GM18873 (cell line): ENCODE measurements around the gene UMOD.

Experiments
- ATAC-seq: cut with Tn5 transposase; IDR thresholded peaks from one replicate; pipeline ENCODE4 v1.9.1; 2021; ENCODE audit warnings: mild to moderate bottlenecking, moderate library complexity, moderate number of reproducible peaks; ENCODE audit not compliant: unreplicated experiment, low FRiP score

UMOD gene

DNA sequence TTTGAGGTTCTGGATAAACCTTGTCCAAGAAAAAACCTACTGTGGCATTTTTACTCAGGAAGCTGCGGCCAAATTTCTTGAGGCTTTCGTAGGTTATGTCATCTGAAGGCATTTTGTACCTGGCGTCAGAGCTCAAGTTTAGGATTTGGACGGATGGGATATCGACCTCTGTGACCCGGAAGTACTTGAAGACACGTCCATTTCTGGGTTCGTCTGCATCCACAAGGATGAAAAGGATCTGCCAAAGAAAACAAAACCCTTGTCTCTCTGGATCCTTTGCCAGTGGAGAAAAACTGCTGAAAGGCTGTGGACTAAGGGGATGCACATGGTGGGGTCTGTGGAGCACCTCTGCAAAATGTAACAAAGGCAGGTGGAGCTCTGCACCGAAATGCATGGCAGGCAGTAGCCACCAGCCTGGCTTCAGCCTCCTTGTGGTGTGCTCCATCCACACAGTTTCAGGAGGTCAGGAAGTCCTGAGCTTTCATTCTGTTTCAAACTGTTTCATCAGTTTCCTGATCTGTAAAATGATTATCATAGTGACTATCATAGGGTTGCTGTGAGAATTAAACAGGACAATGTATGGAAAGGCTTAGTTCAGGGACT, 17.0 kb upstream of the UMOD start:
- ATAC-seq, result no peak

DNA sequence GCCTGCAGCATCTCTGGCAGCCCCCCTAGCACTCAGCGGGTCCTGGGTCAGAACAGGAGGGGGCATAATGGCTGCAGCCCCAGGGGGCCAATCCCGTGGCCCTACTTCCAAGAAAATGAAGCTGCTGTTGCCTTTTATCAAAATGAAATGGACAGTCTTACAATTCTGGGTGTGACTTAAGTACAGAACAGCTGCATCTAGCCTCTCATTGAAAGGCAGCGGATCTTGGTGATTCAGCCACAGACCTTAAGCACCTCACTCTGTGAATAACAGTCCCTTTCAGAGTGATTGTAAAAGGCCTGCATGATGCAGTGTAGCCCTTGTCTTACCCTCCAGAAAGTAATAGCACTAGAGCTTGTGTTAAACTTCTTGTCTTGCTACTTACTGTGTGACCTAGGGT, 11.5 kb upstream of the UMOD start:
- ATAC-seq, result no peak

DNA sequence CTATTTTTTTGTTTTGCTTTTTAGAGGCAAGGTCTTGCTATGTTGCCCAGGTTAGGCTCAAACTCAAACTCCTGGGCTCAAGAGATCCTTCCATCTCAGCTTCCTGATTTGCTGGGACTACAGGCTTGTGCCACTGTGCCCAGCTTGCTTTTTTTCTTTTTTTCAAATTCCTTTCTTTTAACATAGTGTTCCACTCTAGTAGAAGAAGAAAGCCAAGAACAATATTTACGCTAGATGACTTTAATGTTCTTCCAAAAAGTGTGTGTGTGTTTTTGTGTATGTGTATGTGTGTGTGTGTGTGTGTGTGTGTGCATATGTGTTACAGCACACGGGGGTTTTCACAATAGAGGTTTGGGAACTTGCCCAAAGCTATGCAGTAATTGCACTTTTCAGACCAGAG, 10.7 kb upstream of the UMOD start:
- no peak for ATAC-seq

DNA sequence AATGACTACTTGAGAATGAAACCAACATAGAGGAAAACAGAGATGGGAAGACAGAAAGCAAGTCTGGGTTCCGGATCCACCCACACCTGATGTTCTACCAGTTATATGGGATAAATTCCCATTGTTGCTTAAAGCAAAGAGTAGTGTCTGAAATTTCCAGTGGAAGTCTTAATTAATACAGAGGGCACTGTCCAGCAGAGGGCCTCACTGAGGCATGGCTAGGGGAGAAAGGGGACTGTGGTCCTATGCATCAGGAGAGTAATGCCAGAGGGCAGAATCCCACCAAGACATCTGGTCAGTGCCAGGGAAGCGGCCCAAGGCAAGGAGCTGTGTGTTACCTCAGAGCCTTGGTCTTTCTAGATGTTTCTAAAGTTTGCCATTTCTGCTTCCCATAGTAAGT, 7.5 kb upstream of the UMOD start:
- ATAC-seq, result no peak

DNA sequence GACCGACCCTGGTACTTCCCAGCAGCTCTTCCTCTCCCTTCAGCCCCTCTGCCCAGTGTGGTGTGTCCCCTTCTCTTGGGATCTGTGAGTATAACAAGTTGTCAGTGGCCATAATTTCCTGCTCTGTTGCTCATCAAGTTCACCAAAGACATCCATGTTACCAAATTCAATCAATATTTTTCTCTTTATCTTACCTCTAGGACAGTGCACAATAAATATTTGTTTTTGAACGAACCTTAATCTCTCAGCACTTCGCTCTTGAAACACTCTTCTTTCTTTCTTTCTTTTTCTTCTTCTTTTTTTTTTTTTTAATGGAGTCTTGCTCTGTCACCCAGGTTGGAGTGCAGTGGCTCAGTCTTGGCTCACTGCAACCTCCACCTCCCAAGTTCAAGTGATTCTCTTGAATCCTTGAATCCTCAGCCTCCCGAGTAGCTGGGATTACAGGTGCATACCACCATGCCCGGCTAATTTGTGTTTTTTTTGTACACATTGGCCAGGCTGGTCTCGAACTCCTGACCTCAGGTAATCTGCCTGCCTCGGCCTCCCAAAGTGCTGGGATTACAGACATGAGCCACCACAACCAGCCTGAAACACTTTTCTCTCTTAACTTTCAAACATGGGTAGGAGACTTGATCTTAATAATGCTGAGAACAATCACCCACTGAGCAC, 2.7 kb upstream of the UMOD start:
- no peak for ATAC-seq

DNA sequence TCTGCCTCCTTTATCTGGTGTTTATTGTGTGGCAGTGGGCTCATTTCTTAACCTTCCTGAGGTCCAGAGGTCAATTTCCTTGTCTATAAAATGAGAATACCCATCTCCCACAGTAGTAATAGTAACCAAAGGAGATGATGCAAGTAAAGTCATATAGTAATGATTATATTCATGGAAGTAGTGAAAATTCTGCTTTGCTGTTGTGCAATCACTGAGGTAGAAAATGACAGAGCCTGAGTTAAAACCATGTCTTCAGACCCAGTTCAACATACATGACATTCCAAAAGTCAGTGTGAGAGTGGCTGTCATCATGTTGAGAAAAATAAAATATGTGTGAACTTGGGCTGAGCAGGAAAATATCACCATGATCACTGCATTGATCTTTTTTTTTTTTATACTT, 864 bp upstream of the UMOD start:
- ATAC-seq, result no peak

DNA sequence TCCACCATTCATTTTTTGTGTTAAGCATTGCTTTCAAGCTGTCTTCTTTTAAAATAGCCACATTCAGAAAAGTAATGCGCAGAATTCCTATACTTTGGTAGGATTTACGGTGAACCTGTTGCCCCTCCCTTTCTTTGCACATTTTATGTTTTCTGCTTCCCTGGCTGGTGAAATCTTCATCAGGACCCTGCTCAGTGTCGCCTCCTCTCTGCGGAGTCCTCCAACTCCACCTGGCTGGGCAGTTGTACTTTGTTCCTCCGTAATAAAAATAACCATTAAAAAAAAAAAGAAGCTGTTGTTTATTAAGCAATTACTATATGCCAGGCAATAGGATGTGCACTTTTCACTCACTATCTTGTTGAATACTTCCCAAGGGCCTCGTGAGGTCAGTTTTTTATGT, 2.9 kb downstream of the UMOD start:
- no peak for ATAC-seq

DNA sequence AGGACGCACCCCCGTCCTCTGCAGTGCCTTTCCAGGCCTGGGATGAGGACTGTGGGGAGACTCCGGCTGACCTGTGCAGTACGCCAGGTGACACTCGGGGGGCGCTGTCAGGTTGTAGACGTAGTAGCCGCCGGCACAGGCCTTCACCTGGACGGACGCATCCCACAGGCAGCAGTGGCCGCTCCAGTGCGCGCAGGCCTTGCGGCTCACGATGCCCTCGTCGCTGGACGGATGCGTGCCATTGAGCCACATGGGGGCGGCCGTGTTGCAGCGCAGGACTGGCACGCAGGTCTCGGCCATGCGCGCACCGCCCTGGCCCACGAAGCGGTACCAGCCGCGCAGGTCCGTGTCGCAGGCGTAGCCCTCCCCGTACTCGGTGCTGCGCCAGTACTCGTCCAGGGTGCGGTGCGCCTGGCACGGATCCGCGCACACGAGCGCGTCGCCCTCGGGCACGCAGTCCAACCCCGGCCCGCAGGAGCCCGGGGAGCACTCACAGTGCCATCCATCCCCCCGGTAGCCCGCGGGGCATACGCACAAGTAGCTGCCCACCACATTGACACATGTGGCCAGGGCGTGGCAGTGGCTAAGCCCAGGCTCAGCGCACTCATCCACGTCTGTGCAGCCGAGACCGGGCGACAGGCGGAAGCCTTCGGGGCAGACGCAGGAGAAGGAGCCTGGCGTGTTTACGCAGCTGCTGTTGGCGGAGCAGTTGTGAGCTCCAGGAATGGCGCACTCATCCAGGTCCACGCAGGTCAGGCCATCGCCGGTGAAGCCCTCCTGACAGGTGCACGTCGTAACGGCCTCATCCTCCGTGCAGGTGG, 3.9 kb downstream of the UMOD start:
- ATAC-seq, result no peak

DNA sequence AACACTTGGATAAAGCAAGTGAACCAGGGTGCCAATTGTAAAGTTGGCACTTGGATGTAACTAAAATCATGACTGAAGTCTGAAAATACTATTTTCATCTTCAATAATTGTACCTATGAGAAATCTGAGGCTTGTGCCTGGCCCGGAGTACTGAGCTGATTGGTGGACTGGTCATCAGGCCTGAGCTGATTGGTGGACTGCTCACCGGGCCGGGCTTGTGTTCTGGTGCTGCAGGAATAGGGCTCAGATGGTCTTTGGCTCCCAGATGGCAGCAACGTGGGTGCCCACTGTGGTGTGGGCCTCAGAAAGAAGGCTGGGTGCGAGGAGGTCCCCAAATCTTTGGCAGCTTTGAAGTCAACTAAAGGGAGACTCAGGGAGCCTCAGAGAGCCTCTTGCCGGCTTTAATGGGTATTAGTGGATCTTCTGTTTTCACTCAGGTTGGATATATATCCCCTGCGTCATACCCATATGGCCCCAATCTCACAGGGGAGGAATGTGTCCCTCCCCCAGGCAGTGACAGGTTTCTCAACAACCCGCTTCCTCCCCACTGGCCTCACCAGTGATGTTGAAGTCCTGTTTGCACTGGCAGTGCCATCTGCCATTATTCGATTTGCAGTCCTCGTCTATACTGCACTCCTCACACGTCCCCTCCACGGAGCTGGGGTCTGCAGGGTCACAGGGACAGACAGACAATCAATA, 4.7 kb downstream of the UMOD start:
- no peak for ATAC-seq

DNA sequence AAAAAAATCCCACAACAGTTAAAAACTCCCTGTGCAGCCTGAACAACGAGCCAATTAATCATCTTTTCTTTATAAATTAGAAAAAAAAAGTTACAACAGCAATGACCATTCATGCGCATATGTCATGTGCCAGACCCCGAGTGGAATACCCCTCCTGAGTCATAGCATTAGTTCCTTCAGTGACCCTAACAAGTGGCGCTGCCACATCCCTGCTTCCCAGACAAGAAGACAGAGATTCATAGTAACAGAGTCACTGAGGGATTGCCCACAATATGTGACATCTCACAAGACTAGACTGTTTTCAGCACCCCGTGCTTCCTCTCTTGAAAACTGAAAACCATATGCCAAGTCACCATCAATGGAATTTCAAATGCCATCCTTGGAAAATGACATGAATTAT, 7.9 kb downstream of the UMOD start:
- ATAC-seq, result no peak

DNA sequence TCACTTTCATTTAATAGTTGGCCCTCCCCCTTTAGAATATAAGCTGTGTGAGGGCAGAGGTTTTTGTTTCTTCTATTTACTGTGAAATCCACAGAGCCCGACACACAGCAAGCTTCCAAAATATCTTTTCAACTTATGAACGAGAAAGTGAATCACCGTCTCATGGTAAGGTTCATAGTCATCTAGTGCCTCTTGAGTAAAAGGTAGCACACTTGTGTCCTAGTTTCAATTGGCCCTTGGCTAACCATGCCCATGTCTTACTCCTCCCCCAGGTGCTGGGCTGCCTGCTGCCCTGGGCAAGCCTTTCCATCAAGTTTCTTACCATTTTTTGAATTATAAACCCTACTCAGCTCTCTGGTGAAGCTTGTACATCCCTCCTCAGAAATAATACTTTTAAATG, 12.8 kb downstream of the UMOD start:
- ATAC-seq, result no peak

DNA sequence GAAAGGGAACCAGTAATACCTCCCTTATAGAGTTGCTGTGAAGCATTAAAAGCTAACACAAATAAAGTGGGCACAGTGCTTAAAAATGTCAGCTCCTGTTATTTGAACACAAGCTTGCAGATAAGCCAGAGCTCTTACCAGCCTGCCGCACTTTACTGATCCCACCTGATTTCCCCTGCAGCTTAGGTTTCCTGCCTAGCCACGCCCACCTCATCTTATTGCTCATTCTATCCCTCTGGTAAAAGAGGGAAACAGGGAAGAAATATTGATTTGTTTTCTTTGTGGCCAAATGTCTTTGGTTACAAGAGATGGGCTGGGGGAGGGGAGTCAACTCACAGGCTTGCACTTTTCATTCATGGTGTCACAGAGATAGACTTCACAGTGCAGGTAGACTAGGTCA, 15.6 kb downstream of the UMOD start:
- ATAC-seq, result no peak

DNA sequence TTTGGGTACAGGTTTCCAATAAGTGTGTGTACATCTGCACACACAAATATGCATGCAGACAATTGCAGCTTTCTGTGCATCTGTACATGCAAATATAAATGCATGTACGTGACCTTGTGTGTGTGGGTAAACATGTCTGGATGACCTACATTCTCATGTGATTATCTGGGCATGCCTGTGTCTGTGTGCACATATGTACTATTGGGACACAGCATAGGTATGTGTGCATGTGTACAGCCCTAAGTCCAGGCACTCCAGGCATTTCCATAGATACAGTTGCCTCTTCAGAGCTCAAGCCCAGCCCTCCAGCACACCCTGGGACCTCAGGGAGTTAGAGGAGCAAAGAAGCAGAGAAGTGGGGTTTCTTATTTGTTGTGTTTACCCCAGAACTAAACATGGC, 18.1 kb downstream of the UMOD start:
- ATAC-seq, result no peak

DNA sequence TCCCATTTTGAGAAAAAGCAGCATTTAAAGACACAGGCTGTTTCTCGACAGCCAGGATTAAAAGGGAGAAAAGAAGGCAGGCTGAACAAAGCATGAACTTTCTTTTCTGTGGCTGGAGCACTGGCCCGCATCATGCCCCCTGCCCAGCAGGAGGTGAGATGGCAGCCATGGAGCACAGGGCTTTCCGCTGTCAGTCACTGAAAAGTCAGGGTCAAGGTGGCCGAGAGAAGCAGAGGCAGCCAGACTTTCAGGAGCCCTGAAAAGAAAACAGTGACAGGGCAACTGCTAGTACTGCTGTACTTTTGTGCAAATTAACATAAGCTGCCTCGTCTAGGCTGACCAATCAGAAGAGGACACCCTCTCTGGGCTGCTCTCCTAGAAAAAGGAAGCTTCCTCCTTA, 19.4 kb downstream of the UMOD start:
- ATAC-seq, result no peak

DNA sequence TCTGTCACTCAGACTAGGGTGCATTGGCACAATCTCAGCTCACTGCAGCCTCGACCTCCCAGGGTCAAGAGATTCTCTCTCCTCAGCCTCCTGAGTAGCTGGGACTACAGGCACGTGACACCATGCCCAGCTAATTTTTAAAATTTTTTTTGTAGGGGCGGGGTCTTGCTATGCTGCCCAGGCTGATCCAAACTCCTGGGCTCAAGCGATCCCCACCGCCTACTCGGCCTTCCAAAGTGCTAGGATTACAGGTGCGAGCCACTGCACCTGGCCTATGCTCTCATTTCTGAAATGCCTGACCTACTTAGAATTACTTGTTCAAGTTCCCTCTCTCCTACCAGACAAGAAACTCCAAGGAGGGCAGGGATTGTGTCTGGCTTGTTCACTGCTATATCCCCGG, 20.1 kb downstream of the UMOD start:
- ATAC-seq, result no peak

DNA sequence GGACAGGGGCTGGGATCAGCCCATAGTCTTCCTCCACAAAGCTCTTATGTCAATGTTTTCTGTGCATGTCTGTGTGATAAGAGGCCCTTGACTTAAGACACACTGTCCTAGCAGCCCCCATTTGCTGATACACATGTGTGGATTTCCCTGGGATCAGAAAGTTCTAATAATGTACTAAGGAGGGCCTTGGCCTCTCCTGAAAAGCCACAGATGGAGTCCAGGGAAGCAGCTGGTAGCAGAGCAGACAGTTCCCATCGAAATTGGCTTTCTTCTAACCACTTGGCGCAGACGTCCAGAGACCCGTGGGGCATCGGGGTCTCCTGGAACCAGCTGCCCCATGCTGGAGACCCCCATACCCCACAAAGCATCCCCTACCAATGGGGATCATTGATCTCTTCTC, 20.9 kb downstream of the UMOD start:
- ATAC-seq, result no peak

DNA sequence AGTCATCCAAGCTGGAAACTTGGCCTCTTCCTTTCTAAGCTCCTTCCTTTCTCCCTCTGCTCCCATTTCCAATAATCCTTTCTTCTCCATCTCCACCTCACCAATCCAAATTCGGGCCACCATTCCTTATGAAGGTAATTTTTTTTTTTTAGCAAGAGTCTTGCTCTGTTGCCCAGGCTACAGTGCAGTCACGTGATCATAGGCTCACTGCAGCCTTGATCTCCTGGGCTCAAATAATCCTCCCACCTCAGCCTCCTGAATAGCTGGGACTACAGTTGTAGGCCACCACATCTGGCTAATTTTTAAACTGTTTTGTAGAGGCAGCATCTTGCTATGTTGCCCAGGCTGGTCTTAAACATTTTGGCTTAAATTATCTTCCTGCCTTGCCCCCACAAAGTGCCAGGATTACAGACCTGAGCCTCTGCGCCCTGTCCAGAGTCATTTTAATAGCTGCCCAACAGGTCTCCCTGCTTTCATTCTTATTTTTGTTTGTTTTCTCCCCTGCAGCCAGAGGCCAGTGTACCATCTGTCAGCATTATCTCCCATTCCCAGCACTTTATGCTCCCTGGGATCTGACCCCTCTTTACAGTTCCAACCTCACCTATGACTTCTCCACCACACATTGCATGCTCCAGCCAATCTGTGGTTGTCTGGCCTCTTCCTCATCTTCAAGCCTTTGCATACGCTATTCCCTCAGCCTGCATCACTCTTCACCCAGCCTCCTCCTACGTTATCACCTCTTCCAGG, 22.9 kb downstream of the UMOD start:
- ATAC-seq, result no peak

DNA sequence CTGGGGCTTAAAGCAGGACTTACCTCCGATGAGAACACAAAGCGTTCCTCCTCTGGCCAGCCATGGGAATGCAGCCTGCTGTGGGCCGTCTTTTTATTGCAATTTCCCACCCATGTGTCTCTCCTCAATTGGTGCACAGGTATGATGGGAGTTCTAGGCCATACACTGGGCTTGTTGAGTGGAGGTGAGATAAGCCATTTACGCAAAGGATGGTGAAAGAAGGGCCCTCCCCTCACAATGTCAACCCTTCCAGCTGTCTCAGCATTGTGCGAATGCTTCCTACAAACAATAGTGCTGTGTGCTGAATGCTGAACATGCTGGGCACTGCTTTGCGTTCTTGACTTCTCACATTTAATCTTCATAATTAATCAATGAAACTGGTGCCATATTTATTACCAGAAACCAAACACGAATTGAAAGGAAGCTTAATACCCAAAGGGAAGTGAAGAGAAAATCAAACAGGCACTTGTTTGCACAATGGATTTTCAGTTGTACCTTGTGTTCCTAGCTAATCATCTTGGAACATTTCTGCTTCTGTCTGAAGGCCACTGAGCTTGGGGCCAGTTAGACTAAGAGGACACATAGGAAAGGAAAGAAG, 25.0 kb downstream of the UMOD start, which contains the start of gene GP2:
TSS of gene GP2 (minus strand) at position 70 of the 598 bp plus-strand sequence. CDS start 1,082 bp downstream, outside the sequence.
- no peak for ATAC-seq

DNA sequence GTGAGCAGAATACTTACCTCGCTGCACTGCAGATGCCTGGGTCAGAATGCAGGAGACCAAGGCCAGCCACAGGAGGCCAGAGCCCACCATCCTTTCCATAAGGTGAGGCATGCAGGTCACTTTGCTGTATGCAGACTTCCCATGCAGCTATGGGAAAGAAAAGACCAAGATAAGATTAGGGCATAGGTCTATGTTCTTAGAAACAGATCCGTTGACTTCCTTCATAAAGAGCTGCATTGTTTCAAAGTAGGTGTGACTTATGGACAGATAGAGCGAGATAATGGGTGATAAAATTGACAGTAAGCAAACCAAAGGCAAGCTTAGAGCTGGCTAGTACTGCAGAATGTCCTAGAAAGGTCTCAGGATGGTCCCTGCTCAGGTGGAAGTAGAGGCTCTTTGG, 26.2 kb downstream of the UMOD start:
- no peak for ATAC-seq

DNA sequence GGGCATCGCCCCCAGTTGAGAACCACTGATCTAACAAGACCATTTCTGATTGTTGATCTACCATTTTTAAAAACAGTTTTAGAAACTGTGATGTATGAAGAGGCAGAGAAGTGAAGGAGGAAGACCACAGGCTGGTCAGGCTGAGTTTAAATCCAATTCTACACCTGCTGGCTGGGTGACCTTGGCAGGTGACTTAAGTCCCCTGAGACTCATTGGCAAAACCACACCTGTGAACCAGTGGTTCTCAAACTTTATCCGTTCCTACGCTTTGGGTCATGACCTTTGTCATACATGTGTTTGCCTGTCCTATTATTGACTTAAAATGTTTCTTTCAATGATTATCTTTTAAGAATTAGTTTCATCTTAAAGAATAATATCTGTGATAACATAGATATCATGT, 27.5 kb downstream of the UMOD start:
- ATAC-seq, result no peak
